ENCODE data around the gene ARHGAP9.
"Not testable (repeated sequence)": the region's sequence is repeated elsewhere in the genome, so short reads cannot be mapped to it uniquely, and the experiment has no call there.

ARHGAP9 gene

DNA sequence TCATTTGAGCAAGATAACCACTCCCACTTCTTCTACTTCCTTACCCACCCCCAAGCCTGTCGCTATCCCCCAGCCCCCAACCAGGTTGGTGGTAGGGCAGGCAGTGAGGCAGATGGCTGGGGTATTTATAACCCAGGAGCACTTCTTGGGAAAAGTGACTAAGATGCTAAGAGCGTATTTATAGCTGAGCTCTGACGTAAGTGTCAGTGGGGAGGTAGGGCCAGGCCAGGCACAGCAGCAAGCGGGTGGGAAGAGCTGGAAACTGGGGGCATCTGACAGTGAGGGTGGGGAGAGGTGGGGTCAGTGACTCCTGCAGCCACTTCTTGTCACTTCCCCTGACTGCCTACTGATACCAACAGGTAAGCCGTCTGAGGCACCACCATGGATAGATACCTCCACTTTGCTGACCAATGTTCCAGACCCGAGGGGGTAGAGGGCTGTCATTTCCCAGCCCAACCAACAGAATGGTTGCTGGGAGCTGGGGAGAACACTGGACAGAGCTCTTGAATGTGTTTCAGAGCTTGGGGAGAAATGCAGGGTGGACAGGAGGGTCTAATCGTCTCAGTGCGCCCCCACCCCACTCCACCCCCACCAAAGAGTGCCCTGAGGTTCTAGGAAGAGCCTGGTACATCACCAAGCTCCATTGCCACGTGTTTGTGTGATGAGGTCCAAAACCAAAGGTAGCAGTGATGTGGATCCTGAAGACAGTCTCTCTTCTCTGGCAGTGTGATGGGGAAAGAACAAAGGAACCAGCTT is 27.3 kb downstream of the ARHGAP9 start:
- DNase-seq (ENCODE audit: extremely low read depth, low read depth) = peak; percentile 22
- TF ChIP-seq, protein P1, sequence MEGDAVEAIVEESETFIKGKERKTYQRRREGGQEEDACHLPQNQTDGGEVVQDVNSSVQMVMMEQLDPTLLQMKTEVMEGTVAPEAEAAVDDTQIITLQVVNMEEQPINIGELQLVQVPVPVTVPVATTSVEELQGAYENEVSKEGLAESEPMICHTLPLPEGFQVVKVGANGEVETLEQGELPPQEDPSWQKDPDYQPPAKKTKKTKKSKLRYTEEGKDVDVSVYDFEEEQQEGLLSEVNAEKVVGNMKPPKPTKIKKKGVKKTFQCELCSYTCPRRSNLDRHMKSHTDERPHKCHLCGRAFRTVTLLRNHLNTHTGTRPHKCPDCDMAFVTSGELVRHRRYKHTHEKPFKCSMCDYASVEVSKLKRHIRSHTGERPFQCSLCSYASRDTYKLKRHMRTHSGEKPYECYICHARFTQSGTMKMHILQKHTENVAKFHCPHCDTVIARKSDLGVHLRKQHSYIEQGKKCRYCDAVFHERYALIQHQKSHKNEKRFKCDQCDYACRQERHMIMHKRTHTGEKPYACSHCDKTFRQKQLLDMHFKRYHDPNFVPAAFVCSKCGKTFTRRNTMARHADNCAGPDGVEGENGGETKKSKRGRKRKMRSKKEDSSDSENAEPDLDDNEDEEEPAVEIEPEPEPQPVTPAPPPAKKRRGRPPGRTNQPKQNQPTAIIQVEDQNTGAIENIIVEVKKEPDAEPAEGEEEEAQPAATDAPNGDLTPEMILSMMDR (IDR thresholded peaks at IDR 0.05; ENCODE audit: low read depth, low read length) = no peak

DNA sequence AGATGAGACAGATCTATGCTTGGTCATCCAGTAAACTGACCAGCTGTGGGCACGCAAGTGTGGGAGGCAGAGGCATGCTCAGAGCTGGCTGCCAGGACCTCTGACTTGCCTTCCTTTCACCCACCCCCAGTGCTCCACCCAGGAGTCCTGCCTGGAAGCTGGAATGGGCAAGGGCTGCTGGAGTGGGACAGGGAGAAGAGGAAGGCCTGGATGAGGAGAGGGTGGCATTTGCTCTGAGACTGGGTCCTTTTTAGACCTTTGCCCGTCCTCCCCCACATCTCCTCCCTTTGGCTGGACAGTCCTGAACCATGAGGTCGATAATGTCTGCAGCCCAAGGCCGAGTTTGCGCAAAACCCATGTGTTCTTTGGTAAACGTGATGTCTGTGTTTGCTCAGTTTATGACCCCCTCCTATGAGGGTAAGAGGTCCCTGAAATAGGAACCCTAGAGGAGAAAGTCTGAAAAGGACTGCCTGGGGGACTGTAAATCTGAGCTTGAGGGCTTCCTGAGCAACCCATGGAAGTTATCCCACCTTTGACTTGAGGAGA is 28.4 kb downstream of the ARHGAP9 start:
- DNase-seq (ENCODE audit: extremely low read depth, low read depth) = no peak
- TF ChIP-seq, protein P1 (IDR thresholded peaks at IDR 0.05; ENCODE audit: low read depth, low read length) = no peak

GRCh38 chr12:57450057-57450456 is 29.6 kb downstream of the ARHGAP9 start:
- DNase-seq (ENCODE audit: extremely low read depth, low read depth) = no peak
- TF ChIP-seq, protein P1 (IDR thresholded peaks at IDR 0.05; ENCODE audit: low read depth, low read length) = no peak

- TF ChIP-seq, protein P1 (IDR thresholded peaks at IDR 0.05; ENCODE audit: low read depth, low read length) = no peak
- DNase-seq (ENCODE audit: extremely low read depth, low read depth) = no peak
These were observed 30.3 kb downstream of the ARHGAP9 start for GRCh38 chr12:57449375-57449774.

DNA sequence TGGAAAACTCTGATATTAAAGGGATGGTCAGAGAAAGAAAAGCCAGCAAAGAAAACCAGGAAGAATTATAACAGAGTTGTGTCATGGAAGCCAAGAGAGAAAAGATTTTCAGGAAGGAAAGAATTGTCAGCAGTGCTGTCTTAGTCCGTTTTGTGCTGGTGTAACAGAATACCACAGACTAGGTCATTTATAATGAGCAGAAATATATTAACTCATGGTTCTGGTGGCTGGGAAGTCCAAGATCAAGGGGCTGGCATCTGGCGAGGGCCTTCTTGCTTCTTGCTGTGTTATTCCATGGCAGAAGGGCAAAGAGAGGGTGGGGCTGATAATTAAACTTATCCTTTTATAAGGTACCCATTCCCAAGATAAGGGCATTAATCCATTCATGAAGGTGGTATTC is 31.0 kb downstream of the ARHGAP9 start:
- TF ChIP-seq, protein P1 (IDR thresholded peaks at IDR 0.05; ENCODE audit: low read depth, low read length) = no peak

DNA sequence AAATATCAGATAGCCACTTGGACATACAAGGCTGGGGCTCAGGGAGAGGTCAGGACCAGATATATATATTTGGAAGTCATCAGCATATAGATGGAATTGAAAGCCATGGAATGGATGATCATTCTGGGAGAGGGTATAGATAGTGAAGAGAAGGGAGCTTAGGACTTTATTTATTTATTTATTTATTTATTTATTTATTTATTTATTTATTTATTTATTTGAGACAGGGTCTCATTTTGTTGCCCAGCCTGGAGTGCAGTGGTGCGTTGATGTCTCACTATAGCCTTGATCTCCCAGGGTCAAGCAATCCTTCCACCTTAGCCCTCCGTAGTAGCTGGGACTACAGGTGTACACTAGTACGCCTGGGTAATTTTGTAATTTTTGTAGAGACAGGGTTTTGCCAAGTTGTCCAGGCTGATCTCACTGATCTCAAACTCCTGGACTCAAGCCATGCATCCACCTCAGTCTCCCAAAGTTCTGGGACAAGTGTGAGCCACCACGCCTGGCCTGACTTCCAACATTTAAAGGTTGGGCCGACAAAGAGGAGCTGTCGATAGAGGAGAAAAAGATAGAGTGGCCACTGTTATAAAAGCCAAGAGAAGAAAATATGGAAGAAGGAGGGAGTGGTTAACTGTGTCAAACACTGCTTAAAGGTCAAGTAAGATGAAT is 33.2 kb downstream of the ARHGAP9 start:
- TF ChIP-seq, protein P1 (IDR thresholded peaks at IDR 0.05; ENCODE audit: low read depth, low read length) = no peak
- DNase-seq (ENCODE audit: extremely low read depth, low read depth) = no peak

More for the DNA sequence above, 31.0 kb downstream of the ARHGAP9 start:
- no peak for DNase-seq (ENCODE audit: extremely low read depth, low read depth)

- TF ChIP-seq, protein P1 (IDR thresholded peaks at IDR 0.05; ENCODE audit: low read depth, low read length) = no peak
These were observed 34.9 kb downstream of the ARHGAP9 start for GRCh38 chr12:57444744-57445143.

GRCh38 chr12:57444337-57444736 is 35.3 kb downstream of the ARHGAP9 start:
- DNase-seq (ENCODE audit: extremely low read depth, low read depth) = not testable (repeated sequence)

More at GRCh38 chr12:57444744-57445143, 34.9 kb downstream of the ARHGAP9 start:
- no peak for DNase-seq (ENCODE audit: extremely low read depth, low read depth)

Measured in AG09319 (cell line).